ENCODE data around the gene HLA-DOA. TPM values are rescaled to one million over a fixed set of nuclear protein-coding genes. Genes with fewer than 3 reads are reported as not detected.
A peak's percentile ranks its signal among the peaks of the same experiment; 100 is the strongest.

Gene HLA-DOA
- total RNA-seq, 1 donor from 2014 or later = 38.0 TPM

GRCh38 chr6:33013608-33014007 is 4.2 kb upstream of the HLA-DOA start:
- H3K9ac ChIP-seq = no peak overlapping the region
- H2AFZ ChIP-seq (replicated peaks) = no peak overlapping the region
- H3K9me3 Mint-ChIP-seq = no peaks in the 10 kb centered on the region
- no peaks in the 10 kb centered on the region for H3K9me3 ChIP-seq (ENCODE audit: low read depth)
- peaks cover 20% of the 10 kb centered on the region for H3K4me1 ChIP-seq
- H3K27ac Mint-ChIP-seq = no peak overlapping the region
- no peaks in the 10 kb centered on the region for H3K36me3 Mint-ChIP-seq
- peaks cover 13% of the 10 kb centered on the region for H3K4me1 Mint-ChIP-seq
- H3K4me2 ChIP-seq = no peak overlapping the region
- H3K4me3 ChIP-seq = no peak overlapping the region
- no peaks in the 10 kb centered on the region for H3K27me3 Mint-ChIP-seq (ENCODE audit: insufficient read depth, low read depth)
- H3K36me3 ChIP-seq = no peaks in the 10 kb centered on the region
- peaks cover 6% of the 10 kb centered on the region for H3F3A ChIP-seq (ENCODE audit: low read depth)
- no peak overlapping the region for H3K4me3 Mint-ChIP-seq
- H3K27ac ChIP-seq = no peak overlapping the region
- TF ChIP-seq CTCF (IDR thresholded peaks at IDR 0.05) = no peak
- no peak for DNase-seq (ENCODE audit: low spot score)
- H3K27me3 ChIP-seq = no peaks in the 10 kb centered on the region
- H4K20me1 ChIP-seq (ENCODE audit: low read depth) = no peaks in the 10 kb centered on the region
- H3K79me2 ChIP-seq (ENCODE audit: low read depth) = no peaks in the 10 kb centered on the region

GRCh38 chr6:33010356-33010755 is 965 bp upstream of the HLA-DOA start:
- H3K9me3 ChIP-seq (ENCODE audit: low read depth) = no peaks in the 10 kb centered on the region
- TF ChIP-seq EZH2 (IDR thresholded peaks at IDR 0.05) = no peak
- no peak for TF ChIP-seq CTCF (IDR thresholded peaks at IDR 0.05)
- no peak for TF ChIP-seq EZH2phosphoT487 (IDR thresholded peaks at IDR 0.05)
- H3K27me3 Mint-ChIP-seq (ENCODE audit: insufficient read depth, low read depth) = peaks cover 6% of the 10 kb centered on the region
- H4K20me1 ChIP-seq (ENCODE audit: low read depth) = no peaks in the 10 kb centered on the region
- peaks cover 6% of the 10 kb centered on the region for H3F3A ChIP-seq (ENCODE audit: low read depth)
- peak overlapping the region; percentile 60 for H3K4me3 ChIP-seq
- H3K4me1 Mint-ChIP-seq = peaks cover 13% of the 10 kb centered on the region
- H3K27ac ChIP-seq = no peak overlapping the region
- no peaks in the 10 kb centered on the region for H3K27me3 ChIP-seq
- H3K4me3 Mint-ChIP-seq = peak overlapping the region; percentile 36
- H3K9ac ChIP-seq = no peak overlapping the region
- peak overlapping the region; percentile 100 for H2AFZ ChIP-seq (replicated peaks)
- no peak for DNase-seq (ENCODE audit: low spot score)
- H3K79me2 ChIP-seq (ENCODE audit: low read depth) = no peaks in the 10 kb centered on the region
- H3K4me2 ChIP-seq = peak overlapping the region; percentile 91
- H3K9me3 Mint-ChIP-seq = no peaks in the 10 kb centered on the region
- no peak overlapping the region for H3K27ac Mint-ChIP-seq
- peaks cover 20% of the 10 kb centered on the region for H3K4me1 ChIP-seq
- no peaks in the 10 kb centered on the region for H3K36me3 Mint-ChIP-seq
- H3K36me3 ChIP-seq = no peaks in the 10 kb centered on the region

- H3K9me3 Mint-ChIP-seq = no peaks in the 10 kb centered on the region
- Histone ChIP-seq H3K4me3 (no peak overlapping the region), H3K27me3 (no peaks in the 10 kb centered on the region), H3K27ac (no peak overlapping the region), H4K20me1 (ENCODE audit: low read depth) (no peaks in the 10 kb centered on the region), H3K79me2 (ENCODE audit: low read depth) (no peaks in the 10 kb centered on the region), H3K9ac (no peak overlapping the region), H3K9me3 (ENCODE audit: low read depth) (no peaks in the 10 kb centered on the region), H3F3A (ENCODE audit: low read depth) (peaks cover 6% of the 10 kb centered on the region), H3K4me1 (peaks cover 20% of the 10 kb centered on the region), H3K36me3 (no peaks in the 10 kb centered on the region), H2AFZ (replicated peaks) (no peak overlapping the region), H3K4me2 (no peak overlapping the region)
- TF ChIP-seq CTCF (IDR thresholded peaks at IDR 0.05) (no peak), EZH2phosphoT487 (IDR thresholded peaks at IDR 0.05) (no peak), EZH2 (IDR thresholded peaks at IDR 0.05) (no peak)
- H3K27me3 Mint-ChIP-seq (ENCODE audit: insufficient read depth, low read depth) = peaks cover 6% of the 10 kb centered on the region
- H3K36me3 Mint-ChIP-seq = no peaks in the 10 kb centered on the region
- no peak for DNase-seq (ENCODE audit: low spot score)
- no peak overlapping the region for H3K27ac Mint-ChIP-seq
- no peak overlapping the region for H3K4me3 Mint-ChIP-seq
- peaks cover 11% of the 10 kb centered on the region for H3K4me1 Mint-ChIP-seq
Observed at GRCh38 chr6:33007831-33008400, 1.5 kb downstream of the HLA-DOA start.

All from neural progenitor cell (in vitro differentiated cells).